GM12878 (cell line): Measurements from ENCODE around the gene TRPM1. TPM values are rescaled to one million over a fixed set of nuclear protein-coding genes. Genes with fewer than 3 reads are reported as not detected.

ENCODE experiments used
- ATAC-seq: fragments of 200-7000 bp; cut with Tn5 transposase; 3 replicates; pipeline ENCODE4 v1.9.1; 2020; ENCODE audit warnings: mild to moderate bottlenecking, moderate library complexity
- BruUV-seq: library from RNA; stranded (reverse); fragments of 400-500 nt; replicated peaks from 2 replicates; lab custom pipeline; 2021; lab: Mats Ljungman, UMichigan
- CTCF ChIA-PET: fragments of 300-600 bp; sonication (Branson Sonifier 250); formaldehyde crosslinking; extraction: SDS; loops from one replicate; lab custom pipeline; 2021; ENCODE audit warnings: inconsistent platforms; lab: Yijun Ruan, JAX
- POLR2A ChIA-PET: fragments of 350-600 bp; formaldehyde crosslinking; extraction: SDS; loops from one replicate; lab custom pipeline; 2021; ENCODE audit warnings: inconsistent platforms; lab: Charles Lee
- RAD21 ChIA-PET: fragments of 300-600 bp; sonication (Branson Sonifier 250); formaldehyde crosslinking; loops from one replicate; lab custom pipeline; 2023; ENCODE audit warnings: antibody characterized with exemption; ENCODE audit not compliant: unreplicated experiment; lab: Charles Lee
- SMC1A ChIA-PET: fragments of 300-600 bp; sonication (Branson Sonifier 250); formaldehyde crosslinking; loops from one replicate; lab custom pipeline; 2023; ENCODE audit not compliant: unreplicated experiment, uncharacterized antibody; lab: Charles Lee
- DNase-seq: peaks from one replicate; pipeline ENCODE4 v3.0.0-alpha.2; 2011; ENCODE audit warnings: low read depth, low spot score
- FAIRE-seq: peaks from 3 replicates; lab custom pipeline; 2011; peaks lifted over from hg19 to GRCh38; lab: Jason Lieb, UNC
- H2AFZ ChIP-seq: 2 replicates; pipeline ENCODE4 v1.6.0; 2011; ENCODE audit warnings: low read depth, low read length, control low read depth; ENCODE audit not compliant: control insufficient read depth
- H3K27ac ChIP-seq: 2 replicates; pipeline ENCODE4 v1.5.1; 2011; ENCODE audit warnings: control low read depth; ENCODE audit not compliant: control insufficient read depth, insufficient read depth
- H3K27me3 ChIP-seq, 2 experiments: replicated peaks in 1 of 2; 2 replicates each; pipeline versions ENCODE4 v1.6.0 to v1.6.1; 2011; ENCODE audit warnings: low read length in 1 of 2; ENCODE audit not compliant: control insufficient read depth in 2 of 2, insufficient read depth in 2 of 2
- H3K36me3 ChIP-seq, 2 experiments: 2 replicates each; pipeline ENCODE4 v1.5.1; 2011; ENCODE audit warnings: low read length in 1 of 2; ENCODE audit not compliant: control insufficient read depth in 2 of 2, insufficient read depth in 2 of 2
- H3K4me1 ChIP-seq: 2 replicates; pipeline ENCODE4 v1.6.1; 2011; ENCODE audit warnings: mild to moderate bottlenecking, low read length, moderate library complexity, mixed read lengths; ENCODE audit not compliant: control insufficient read depth, insufficient read depth
- H3K4me2 ChIP-seq: 2 replicates; pipeline ENCODE4 v1.6.0; 2011; ENCODE audit warnings: control low read depth; ENCODE audit not compliant: control insufficient read depth, insufficient read depth
- H3K4me3 ChIP-seq: fragments of 200-600 bp; sonication (generic); 2 replicates; pipeline ENCODE4 v1.5.1; 2016
- H3K79me2 ChIP-seq: 2 replicates; pipeline ENCODE4 v1.6.0; 2011; ENCODE audit warnings: low read length; ENCODE audit not compliant: control insufficient read depth, insufficient read depth
- H3K9ac ChIP-seq: 2 replicates; pipeline ENCODE4 v1.8.0; 2011; ENCODE audit warnings: low read length, control low read depth, mixed read lengths; ENCODE audit not compliant: control insufficient read depth, insufficient read depth
- H3K9me3 ChIP-seq: replicated peaks from 3 replicates; pipeline ENCODE4 v1.5.1; 2011; ENCODE audit warnings: mild to moderate bottlenecking, low read length; ENCODE audit not compliant: control insufficient read depth, insufficient read depth
- H4K20me1 ChIP-seq: 2 replicates; pipeline ENCODE4 v1.6.0; 2011; ENCODE audit not compliant: control insufficient read depth, insufficient read depth
- BCL11A ChIP-seq: IDR thresholded peaks from 2 replicates; pipeline ENCODE4 v1.6.1; 2011; ENCODE audit warnings: low read depth, low read length
- ESRRA ChIP-seq: IDR thresholded peaks from 2 replicates; pipeline ENCODE4 v1.6.1; 2012; ENCODE audit warnings: mild to moderate bottlenecking, low read length, improper control_type of control experiment
- FOXK2 ChIP-seq: fragments of 450-650 bp; IDR thresholded peaks from 2 replicates; pipeline ENCODE4 v1.6.1; 2017; ENCODE audit warnings: mild to moderate bottlenecking, moderate library complexity
- HCFC1 ChIP-seq: fragments of 150-350 bp; IDR thresholded peaks from 2 replicates; pipeline ENCODE4 v1.6.1; 2014; ENCODE audit warnings: low read length
- IKZF1 ChIP-seq: fragments of 450-650 bp; conservative IDR thresholded peaks from 2 replicates; pipeline ENCODE4 v1.6.1; 2017; ENCODE audit warnings: antibody characterized with exemption, mild to moderate bottlenecking
- NFXL1 ChIP-seq: fragments of 450-650 bp; IDR thresholded peaks from 2 replicates; pipeline ENCODE4 v1.6.1; 2017; ENCODE audit warnings: antibody characterized with exemption, mild to moderate bottlenecking, borderline replicate concordance
- NR2C2 ChIP-seq: IDR thresholded peaks from 2 replicates; pipeline ENCODE4 v1.6.1; 2011; ENCODE audit warnings: borderline replicate concordance, low read depth; ENCODE audit not compliant: control insufficient read depth, insufficient read length
- PAX8 ChIP-seq: fragments of 450-650 bp; IDR thresholded peaks from 2 replicates; pipeline ENCODE4 v1.6.1; 2017; ENCODE audit warnings: mild to moderate bottlenecking, moderate library complexity
- RELA ChIP-seq: fragments of 450-650 bp; IDR thresholded peaks from 2 replicates; pipeline ENCODE4 v1.8.0; 2014; ENCODE audit warnings: borderline replicate concordance; ENCODE audit not compliant: partially characterized antibody
- RUNX3 ChIP-seq: IDR thresholded peaks from 2 replicates; pipeline ENCODE4 v1.6.1; 2012; ENCODE audit warnings: low read length, inconsistent platforms
- SIN3A ChIP-seq: IDR thresholded peaks from 2 replicates; pipeline ENCODE4 v1.6.1; 2012; ENCODE audit warnings: low read depth, low read length, improper control_type of control experiment
- SMC3 ChIP-seq: IDR thresholded peaks from 2 replicates; pipeline ENCODE4 v1.6.1; 2011; ENCODE audit warnings: low read length, improper control_type of control experiment, borderline replicate concordance
- WRNIP1 ChIP-seq: IDR thresholded peaks from 2 replicates; pipeline ENCODE4 v1.6.1; 2011; ENCODE audit warnings: low read depth, low read length, improper control_type of control experiment, borderline replicate concordance
- ZNF207 ChIP-seq: fragments of 450-650 bp; IDR thresholded peaks from 2 replicates; pipeline ENCODE4 v1.6.1; 2014; ENCODE audit warnings: antibody characterized with exemption, mild to moderate bottlenecking, borderline replicate concordance
- WGBS: methylation state at CpG from one replicate; pipeline ENCODE4 v1.1.6; 2016; ENCODE audit warnings: low lambda C conversion rate; ENCODE audit not compliant: insufficient replicate concordance, insufficient coverage; ENCODE audit errors: missing lambda C conversion rate; 5-methylcytosine and 5-hydroxymethylcytosine counted together
- in situ Hi-C: fragments of 300-500 bp; cut with MboI; formaldehyde crosslinking; loops from 9 replicates; pipeline ENCODE4 v1.14.3; 2018; ENCODE audit warnings: mixed read lengths
- intact Hi-C: fragments of 100-400 bp; cut with micrococcal nuclease; formaldehyde crosslinking; loops from one replicate; pipeline ENCODE4 v1.14.2; 2022; ENCODE audit not compliant: unreplicated experiment
- polyA plus RNA-seq, 11 experiments: library from polyadenylated mRNA; depleted of rRNA in 4 of 11; unstranded in 6 of 11; stranded (reverse) in 5 of 11; fragments of >200 nt; fragmentation: Nextera tagmentation in 4 of 11; fragmentation: Illumina TruSeq in 1 of 11; extraction: Ambion mirVana in 4 of 11; extraction: Trizol in 1 of 11; gene quantifications; 1 replicate in 1 of 11; 2 replicates in 10 of 11; pipeline versions ENCODE4 v1.2.1 to v1.2.3, GENCODE V29; 2011 to 2016; ENCODE audit warnings: inconsistent platforms in 2 of 11, missing spikeins in 2 of 11, low read depth in 1 of 11
- total RNA-seq, 4 experiments: library from RNA; depleted of rRNA in 3 of 4; stranded (reverse); fragments of >200 nt in 3 of 4; fragmentation: Illumina TruSeq in 1 of 4; extraction: Trizol in 1 of 4; gene quantifications; 2 replicates each; pipeline versions ENCODE4 v1.2.1 to v1.2.3, GENCODE V29; 2013 to 2021
- TF ChIP-seq, protein P1 (sequence below): fragments of 450-650 bp; IDR thresholded peaks from 2 replicates; pipeline ENCODE4 v1.6.1; 2017; ENCODE audit warnings: mild to moderate bottlenecking, low read depth, inconsistent platforms; ENCODE audit not compliant: poor library complexity, severe bottlenecking
- TF ChIP-seq, protein P2 (sequence below): fragments of 150-350 bp; IDR thresholded peaks from 2 replicates; pipeline ENCODE4 v1.6.1; 2016; ENCODE audit warnings: low read depth, low read length
- TF ChIP-seq, protein P3 (sequence below): fragments of 450-650 bp; IDR thresholded peaks from 2 replicates; pipeline ENCODE4 v1.6.1; 2017; ENCODE audit warnings: mild to moderate bottlenecking, moderate library complexity

TRPM1 gene
- total and polyA plus RNA-seq, 10 of the 15 experiments (the other 5 are each of a cell fraction or from before 2014, with no cell fraction given): 0.01 to 0.10 (median 0.05) TPM; not detected in 4

DNA sequence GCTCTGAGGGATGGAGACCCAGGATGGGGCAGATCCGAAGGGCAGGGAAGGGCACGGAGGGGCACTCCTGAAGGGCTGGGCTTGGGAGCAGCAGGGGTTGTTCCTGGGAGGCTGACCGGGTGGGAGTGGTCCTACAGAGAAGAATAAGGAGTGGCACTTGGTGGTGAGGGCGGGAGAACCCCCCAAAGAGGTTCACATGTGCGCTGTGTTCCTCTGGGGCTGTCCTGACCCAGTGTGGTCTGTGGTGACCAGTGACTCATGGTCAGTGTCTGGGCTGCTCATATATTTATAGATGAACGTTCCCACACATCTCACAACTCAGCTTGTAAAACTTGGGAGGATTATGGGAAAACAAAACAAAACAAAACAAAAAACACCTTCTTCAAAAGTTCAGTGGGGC is 10.0 kb downstream of the TRPM1 start:
- RAD21 ChIA-PET: no interaction called here
- no peak overlapping the region for H2AFZ ChIP-seq
- SMC1A ChIA-PET: no interaction called here
- no peak overlapping the region for H3K9ac ChIP-seq
- H3K4me1 ChIP-seq: no peaks in the 10 kb centered on the region
- DNase-seq: no peak
- H3K79me2 ChIP-seq: no peaks in the 10 kb centered on the region
- no peaks in the 10 kb centered on the region; the same call in 2 of the 3 replicates for H3K9me3 ChIP-seq
- FAIRE-seq: no peak
- in situ Hi-C loops (no loop called here), intact Hi-C loops (no loop called here)
- WGBS: 42% methylated on average over 6 of the region's 6 CpGs
- H4K20me1 ChIP-seq: no peaks in the 10 kb centered on the region
- no peak overlapping the region for H3K27ac ChIP-seq
- H3K4me2 ChIP-seq: no peak overlapping the region
- no peaks in the 10 kb centered on the region for H3K36me3 ChIP-seq
- no peak for ATAC-seq
- no peak overlapping the region for H3K4me3 ChIP-seq
- CTCF ChIA-PET: interaction anchor here (1.1 kb wide), 1 partner anchor 234 kb away, joined by 3 read pairs; no protein-coding TSS in a partner anchor
- no TSS peak for BruUV-seq
- no peaks in the 10 kb centered on the region for H3K27me3 ChIP-seq
- POLR2A ChIA-PET: no interaction called here
- TF ChIP-seq NR2C2: no peak
- TF ChIP-seq, protein P1, sequence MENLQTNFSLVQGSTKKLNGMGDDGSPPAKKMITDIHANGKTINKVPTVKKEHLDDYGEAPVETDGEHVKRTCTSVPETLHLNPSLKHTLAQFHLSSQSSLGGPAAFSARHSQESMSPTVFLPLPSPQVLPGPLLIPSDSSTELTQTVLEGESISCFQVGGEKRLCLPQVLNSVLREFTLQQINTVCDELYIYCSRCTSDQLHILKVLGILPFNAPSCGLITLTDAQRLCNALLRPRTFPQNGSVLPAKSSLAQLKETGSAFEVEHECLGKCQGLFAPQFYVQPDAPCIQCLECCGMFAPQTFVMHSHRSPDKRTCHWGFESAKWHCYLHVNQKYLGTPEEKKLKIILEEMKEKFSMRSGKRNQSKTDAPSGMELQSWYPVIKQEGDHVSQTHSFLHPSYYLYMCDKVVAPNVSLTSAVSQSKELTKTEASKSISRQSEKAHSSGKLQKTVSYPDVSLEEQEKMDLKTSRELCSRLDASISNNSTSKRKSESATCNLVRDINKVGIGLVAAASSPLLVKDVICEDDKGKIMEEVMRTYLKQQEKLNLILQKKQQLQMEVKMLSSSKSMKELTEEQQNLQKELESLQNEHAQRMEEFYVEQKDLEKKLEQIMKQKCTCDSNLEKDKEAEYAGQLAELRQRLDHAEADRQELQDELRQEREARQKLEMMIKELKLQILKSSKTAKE: no peak
- TF ChIP-seq, protein P2, sequence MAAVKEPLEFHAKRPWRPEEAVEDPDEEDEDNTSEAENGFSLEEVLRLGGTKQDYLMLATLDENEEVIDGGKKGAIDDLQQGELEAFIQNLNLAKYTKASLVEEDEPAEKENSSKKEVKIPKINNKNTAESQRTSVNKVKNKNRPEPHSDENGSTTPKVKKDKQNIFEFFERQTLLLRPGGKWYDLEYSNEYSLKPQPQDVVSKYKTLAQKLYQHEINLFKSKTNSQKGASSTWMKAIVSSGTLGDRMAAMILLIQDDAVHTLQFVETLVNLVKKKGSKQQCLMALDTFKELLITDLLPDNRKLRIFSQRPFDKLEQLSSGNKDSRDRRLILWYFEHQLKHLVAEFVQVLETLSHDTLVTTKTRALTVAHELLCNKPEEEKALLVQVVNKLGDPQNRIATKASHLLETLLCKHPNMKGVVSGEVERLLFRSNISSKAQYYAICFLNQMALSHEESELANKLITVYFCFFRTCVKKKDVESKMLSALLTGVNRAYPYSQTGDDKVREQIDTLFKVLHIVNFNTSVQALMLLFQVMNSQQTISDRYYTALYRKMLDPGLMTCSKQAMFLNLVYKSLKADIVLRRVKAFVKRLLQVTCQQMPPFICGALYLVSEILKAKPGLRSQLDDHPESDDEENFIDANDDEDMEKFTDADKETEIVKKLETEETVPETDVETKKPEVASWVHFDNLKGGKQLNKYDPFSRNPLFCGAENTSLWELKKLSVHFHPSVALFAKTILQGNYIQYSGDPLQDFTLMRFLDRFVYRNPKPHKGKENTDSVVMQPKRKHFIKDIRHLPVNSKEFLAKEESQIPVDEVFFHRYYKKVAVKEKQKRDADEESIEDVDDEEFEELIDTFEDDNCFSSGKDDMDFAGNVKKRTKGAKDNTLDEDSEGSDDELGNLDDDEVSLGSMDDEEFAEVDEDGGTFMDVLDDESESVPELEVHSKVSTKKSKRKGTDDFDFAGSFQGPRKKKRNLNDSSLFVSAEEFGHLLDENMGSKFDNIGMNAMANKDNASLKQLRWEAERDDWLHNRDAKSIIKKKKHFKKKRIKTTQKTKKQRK: no peak
- no peak for TF ChIP-seq RUNX3
- no peak for TF ChIP-seq PAX8
- no peak for TF ChIP-seq ZNF207
- no peak for TF ChIP-seq IKZF1
- no peak for TF ChIP-seq BCL11A
- no peak for TF ChIP-seq SIN3A
- TF ChIP-seq NFXL1: no peak
- no peak for TF ChIP-seq FOXK2
- no peak for TF ChIP-seq SMC3
- TF ChIP-seq RELA: no peak
- no peak for TF ChIP-seq HCFC1
- TF ChIP-seq, protein P3, sequence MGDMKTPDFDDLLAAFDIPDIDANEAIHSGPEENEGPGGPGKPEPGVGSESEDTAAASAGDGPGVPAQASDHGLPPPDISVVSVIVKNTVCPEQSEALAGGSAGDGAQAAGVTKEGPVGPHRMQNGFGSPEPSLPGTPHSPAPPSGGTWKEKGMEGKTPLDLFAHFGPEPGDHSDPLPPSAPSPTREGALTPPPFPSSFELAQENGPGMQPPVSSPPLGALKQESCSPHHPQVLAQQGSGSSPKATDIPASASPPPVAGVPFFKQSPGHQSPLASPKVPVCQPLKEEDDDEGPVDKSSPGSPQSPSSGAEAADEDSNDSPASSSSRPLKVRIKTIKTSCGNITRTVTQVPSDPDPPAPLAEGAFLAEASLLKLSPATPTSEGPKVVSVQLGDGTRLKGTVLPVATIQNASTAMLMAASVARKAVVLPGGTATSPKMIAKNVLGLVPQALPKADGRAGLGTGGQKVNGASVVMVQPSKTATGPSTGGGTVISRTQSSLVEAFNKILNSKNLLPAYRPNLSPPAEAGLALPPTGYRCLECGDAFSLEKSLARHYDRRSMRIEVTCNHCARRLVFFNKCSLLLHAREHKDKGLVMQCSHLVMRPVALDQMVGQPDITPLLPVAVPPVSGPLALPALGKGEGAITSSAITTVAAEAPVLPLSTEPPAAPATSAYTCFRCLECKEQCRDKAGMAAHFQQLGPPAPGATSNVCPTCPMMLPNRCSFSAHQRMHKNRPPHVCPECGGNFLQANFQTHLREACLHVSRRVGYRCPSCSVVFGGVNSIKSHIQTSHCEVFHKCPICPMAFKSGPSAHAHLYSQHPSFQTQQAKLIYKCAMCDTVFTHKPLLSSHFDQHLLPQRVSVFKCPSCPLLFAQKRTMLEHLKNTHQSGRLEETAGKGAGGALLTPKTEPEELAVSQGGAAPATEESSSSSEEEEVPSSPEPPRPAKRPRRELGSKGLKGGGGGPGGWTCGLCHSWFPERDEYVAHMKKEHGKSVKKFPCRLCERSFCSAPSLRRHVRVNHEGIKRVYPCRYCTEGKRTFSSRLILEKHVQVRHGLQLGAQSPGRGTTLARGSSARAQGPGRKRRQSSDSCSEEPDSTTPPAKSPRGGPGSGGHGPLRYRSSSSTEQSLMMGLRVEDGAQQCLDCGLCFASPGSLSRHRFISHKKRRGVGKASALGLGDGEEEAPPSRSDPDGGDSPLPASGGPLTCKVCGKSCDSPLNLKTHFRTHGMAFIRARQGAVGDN: no peak
- no peak for TF ChIP-seq ESRRA
- TF ChIP-seq WRNIP1: no peak
